Measurements from ENCODE around the gene CHAF1A.

CHAF1A gene, protein sequence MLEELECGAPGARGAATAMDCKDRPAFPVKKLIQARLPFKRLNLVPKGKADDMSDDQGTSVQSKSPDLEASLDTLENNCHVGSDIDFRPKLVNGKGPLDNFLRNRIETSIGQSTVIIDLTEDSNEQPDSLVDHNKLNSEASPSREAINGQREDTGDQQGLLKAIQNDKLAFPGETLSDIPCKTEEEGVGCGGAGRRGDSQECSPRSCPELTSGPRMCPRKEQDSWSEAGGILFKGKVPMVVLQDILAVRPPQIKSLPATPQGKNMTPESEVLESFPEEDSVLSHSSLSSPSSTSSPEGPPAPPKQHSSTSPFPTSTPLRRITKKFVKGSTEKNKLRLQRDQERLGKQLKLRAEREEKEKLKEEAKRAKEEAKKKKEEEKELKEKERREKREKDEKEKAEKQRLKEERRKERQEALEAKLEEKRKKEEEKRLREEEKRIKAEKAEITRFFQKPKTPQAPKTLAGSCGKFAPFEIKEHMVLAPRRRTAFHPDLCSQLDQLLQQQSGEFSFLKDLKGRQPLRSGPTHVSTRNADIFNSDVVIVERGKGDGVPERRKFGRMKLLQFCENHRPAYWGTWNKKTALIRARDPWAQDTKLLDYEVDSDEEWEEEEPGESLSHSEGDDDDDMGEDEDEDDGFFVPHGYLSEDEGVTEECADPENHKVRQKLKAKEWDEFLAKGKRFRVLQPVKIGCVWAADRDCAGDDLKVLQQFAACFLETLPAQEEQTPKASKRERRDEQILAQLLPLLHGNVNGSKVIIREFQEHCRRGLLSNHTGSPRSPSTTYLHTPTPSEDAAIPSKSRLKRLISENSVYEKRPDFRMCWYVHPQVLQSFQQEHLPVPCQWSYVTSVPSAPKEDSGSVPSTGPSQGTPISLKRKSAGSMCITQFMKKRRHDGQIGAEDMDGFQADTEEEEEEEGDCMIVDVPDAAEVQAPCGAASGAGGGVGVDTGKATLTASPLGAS

DNA sequence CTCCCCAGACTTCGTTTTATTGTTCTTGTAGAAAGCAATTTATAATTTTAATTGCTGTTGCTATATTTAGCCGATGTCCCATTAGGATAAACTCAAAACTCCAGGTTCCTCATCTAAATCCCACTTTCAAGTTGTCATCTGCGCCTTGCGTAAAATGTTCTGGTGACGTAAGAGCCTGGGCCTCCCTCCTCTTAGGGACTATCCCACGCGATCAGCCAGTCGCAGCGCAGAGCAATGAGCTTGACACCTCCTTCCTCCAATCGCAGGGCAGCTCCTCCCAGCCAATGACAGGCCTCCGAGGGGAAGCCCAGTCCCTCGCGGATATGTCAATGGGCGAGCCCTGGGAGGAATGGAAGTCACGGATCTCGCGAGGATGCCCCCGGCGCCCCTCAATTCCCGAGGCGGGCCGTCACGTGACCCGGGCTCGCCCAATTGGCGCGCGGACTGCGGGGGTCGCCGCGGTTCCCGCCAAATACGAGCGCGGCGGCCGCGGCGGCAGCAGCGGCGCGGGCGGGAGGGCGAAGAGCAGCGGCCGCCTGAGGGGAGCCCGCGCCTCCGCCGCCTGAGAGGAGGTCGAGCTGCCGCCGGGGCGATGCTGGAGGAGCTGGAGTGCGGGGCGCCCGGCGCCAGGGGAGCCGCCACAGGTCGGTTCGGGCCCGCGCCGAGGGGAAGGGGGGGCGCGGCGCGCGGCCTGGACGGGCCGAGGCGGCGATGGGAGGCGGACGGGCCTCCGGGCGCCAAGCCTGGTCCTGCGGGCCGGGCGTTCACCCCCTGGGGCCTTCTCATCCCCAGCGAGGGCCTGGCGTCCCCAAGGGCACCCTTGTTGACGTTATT is at the start of gene CHAF1A:
TSS of gene CHAF1A (plus strand) at position 470 of the 834 bp plus-strand sequence. CDS start at position 593, 123 bp downstream.
- peak; percentile 98 for DNase-seq (ENCODE audit: low read depth)

DNA sequence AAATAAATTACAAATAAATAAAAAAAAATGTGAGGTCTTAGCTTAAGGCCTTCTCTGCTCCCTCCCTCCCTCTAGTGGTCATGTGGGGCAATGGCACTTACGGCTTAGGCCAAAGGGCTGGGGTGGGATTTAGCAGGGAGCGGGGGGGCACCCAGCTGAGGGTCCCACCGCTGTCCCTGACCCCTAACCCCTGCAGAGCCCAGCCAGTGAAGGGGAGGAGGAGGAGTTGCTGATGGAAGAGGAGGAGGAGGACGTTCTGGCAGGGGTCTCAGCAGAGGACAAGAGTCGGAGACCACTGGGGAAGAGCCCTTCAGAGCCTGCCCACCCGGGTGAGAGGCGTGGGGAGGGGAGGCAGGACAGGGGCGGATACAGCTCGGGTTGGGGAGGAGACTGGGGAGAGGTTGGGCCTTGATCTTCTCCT is 49.7 kb upstream of the CHAF1A start:
- no peak for DNase-seq (ENCODE audit: low read depth)

DNA sequence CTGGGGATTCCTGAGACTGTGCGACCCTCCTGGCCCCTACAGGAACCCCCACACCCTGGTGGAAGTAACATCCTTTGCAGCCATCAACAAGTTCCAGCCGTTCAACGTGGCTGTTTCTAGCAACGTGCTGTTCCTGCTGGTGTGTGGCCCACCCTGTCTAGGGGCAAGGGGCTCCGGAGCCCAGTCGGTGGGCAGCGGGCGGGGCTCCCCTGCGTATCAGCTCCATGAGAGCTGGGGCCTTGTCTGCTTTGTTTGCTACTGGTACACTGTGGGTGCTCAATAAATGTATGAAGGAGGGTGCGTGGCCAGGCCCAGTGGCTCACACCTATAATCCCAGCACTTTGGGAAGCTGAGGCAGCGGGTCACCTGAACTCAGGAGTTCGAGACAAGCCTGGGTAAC is 48.2 kb upstream of the CHAF1A start:
- DNase-seq (ENCODE audit: low read depth), result no peak

DNA sequence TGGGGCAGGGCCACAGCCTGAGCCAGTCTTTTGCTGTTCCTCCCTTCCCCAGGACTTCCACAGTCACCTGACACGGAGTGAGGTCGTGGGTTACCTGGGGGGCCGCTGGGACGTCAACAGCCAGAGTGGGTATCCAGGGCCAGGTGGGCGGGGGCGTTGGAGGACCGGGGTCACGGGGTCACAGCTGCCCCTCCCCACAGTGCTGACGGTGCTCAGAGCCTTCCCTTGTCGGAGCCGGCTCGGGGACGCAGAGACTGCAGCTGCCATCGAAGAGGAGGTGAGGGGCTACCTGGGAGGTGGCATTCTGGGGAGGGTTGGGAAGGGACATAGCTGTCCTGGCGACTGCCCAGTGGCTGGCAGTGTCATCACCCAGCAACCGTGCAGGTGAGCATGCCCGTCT is 47.5 kb upstream of the CHAF1A start:
- no peak for DNase-seq (ENCODE audit: low read depth)

DNA sequence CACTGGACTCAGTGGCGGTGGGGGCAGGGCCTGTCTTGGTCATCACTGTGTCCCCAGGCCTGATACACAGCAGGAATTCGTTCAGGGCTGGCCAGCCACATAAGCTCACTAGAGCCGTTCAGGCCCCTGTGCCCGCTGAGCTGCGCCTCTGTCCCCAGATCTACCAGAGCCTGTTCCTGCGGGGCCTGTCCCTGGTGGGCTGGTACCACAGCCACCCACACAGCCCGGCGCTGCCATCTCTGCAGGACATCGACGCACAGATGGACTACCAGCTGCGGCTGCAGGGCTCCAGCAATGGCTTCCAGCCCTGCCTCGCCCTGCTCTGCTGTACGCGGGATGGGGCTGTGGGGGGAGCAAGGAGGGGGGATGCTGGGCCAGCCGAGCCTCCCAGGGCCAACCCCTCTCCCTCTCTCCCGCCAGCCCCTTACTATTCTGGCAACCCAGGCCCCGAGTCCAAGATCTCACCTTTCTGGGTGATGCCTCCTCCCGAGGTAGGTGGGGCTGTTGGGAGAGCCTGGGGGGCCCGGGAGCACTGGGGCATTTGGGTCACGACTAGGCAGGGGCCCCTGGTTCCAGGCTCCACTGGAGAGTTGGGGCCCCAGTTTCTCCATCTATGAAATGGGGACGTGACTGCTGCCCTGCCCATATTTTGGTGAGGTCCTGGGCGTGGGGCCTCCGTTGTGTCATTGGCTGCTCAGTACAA is 45.2 kb upstream of the CHAF1A start:
- DNase-seq (ENCODE audit: low read depth), result no peak

DNA sequence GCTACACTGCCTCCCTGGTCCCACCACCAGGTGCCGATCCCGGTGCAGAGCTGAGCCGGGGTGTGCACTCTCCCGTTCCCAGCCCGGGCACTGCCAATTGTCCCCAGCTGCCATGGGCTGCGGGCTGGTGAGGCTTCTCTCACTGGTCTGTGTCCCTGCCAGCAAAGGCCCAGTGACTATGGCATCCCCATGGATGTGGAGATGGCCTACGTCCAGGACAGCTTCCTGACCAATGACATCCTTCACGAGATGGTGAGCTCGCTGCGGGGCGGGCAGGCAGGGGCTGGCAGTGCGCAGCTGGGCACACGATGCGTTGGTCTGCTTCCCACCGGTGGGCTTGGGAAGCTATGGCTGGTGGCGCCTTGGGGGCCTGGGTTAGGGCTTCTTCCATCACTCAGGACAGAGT is 44.5 kb upstream of the CHAF1A start:
- no peak for DNase-seq (ENCODE audit: low read depth)

DNA sequence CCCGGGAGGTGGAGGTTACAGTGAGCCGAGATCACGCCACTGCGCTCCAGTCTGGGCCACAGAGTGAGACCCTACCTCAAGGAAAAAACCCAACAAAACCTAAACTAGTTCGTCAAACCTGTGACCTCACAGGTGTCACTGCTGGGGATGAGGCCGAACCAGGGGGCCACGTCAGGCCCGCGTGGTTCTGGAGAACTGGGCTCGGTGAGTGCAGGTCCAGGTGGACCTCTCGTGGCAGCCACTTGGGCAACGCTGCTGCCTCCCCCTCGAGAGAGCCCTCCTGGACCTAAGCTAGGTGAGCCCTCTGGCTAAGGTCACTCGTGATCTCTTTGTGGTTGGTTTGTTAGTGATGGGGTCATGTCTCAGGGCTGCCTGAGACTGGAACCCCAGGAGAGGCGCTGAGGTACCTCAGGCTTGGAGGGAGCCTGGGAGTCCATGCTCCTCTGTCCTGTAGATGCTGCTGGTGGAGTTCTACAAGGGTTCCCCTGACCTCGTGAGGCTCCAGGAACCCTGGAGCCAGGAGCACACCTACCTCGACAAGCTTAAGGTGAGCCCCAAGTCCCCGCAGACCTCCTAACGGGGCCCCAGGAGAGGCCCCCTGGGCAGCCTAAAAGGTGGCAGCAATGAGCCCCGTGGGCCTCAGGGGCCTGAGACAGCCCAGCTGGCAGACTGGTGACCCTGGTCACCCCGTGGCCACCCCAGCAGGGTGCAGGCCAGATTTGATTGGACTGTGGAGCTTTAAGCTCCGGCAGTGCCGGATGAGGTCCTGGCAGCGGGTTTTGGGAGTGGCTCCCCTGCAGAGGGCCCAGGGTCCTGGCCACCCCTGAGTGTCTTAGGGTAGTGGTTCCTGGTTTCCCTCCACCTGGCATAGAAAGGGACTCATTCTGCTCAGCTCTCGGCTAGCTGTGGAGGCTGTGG is 43.5 kb upstream of the CHAF1A start:
- no peak for DNase-seq (ENCODE audit: low read depth)

DNA sequence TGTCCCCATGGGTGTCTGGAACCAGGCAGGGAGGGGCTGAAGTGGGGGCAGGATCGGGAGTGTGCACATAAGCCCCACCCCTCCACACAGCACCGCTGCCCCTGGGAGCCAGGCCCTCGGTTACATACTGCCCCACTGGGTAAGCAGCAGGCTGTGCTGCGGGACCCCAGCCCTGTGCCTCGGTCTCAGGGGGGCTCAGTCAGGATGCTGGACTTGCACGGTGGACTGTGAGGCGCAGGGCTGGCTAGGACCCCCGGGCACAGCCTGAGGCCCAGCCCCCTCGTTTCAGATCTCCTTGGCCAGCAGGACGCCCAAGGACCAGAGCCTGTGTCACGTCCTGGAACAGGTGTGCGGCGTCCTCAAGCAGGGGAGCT is 42.8 kb upstream of the CHAF1A start:
- no peak for DNase-seq (ENCODE audit: low read depth)

DNA sequence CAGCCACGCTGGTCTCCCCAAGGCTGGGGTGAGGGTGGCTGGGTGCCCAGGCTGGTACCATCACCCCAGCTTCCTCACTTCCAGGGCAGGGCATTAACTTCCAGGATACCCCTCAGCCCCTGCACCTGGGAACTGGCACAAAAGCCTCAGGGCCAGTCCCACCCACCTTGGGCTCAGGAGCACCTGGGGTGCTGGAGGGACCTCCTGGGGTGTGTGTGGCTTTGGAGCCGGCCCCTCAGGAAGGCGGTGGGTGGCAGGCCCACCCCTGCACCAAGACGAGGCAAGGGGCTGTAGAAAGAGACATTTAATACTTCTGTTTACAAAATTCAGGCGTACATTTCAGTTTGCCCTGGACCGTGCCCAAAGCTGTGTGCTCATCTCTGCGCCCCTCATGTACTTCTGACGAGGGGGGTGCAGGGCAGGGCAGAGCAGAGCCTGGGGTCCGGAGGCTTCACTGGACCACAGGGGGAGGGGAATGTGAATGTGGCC is 42.3 kb upstream of the CHAF1A start:
- DNase-seq (ENCODE audit: low read depth), result no peak

DNA sequence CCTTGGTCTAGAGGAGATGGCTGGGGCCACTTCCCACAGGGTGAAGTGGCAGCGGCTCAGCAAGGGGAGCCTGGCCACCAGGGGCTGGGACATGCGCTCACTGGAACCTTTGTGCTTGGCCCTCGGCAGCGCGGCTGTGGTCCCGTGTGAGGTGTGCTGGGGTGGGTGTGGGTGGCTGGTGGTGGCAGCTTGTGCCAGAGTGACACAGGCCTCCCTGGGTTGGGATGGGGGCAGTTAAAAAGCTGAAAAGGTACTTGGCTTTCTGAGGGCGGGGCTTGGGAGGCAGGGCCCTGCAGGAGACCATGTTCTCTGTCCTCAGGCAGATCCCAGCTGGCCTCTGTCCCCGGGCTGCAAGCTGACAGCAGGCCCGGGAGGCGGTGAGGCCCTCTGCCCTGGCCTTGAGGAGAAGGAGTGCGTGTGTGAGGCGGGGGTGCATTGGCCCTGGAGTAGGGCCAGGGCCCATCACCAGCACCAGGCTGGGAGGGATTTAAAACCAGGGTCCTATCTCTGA is 41.7 kb upstream of the CHAF1A start:
- DNase-seq (ENCODE audit: low read depth), result no peak

DNA sequence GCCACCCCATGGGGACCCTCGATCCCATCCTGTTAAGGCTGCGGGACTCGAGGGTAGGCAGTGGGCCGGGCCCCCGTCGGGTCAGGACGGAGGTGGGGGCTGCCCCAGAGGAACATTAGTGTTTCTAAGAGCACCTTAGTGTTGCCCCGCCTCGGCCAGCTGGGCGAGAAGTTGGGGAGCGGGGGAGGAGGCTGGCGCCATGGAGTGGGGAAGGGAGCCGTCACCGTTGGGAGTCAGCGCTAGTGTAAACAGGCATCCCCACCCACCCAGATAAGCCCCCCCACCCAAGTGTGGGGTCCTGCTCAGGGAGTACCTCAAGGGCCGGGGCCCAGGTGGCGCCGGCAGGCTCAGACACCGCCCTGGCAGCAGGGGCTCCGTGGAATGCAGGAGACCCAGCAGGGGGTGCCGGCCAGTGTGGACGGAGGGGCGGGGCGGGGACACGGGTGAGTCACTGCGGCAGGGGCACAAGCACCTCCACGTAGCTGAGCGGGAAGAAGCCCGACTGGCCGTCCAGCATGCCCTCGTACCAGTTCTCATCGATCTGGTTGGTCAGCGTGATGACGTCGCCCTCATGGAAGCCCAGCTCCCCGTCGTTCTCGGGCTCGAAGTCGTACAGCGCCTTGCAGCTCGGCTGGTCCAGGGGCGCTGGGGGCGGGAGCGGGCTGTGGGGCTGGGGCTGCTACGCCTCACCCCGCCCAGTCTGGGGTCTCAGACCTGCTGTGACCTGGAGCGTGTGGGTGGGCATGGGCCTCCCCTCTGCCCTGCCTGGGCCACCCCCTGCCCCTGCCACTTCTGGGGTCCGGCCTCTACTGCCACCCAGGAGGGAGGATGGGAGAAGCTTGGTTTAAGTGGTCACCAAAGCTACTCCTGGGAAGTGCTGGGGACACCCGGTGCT is 41.0 kb upstream of the CHAF1A start:
- no peak for DNase-seq (ENCODE audit: low read depth)

DNA sequence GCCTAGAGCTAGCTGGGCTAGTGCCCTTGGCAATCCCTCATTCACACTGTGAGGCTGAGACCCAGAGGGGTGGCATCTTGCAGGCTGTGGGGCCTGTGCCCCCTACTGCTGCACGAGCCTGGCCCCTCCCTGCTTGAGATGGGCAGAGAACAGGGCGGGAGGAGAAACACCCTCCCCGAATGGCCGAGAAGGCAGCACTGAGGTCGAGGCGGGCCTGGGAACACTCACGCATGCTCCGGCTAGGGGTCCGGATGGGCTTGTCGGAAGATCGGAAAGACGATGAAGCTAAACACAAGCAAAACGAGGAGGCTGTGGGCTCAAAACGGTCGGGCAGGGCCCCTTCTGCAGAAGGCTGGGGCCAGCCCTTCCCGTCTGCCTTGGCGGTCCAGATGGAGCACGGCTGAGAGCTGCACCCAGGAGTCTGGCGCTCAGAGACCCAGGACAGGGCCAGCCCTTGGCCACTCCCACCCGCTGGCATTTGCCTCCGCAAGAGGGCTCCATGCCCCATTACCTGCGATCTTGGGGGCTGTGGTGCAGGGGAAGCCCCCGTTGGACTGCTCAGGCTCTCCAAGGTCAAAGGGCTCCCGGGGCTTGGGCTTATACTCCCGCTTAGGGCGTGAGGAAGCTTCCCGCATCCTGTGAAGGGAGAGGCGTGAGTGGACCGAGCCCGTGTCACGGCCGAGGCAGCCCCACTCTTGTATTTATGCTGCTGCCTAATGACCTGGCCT is 40.2 kb upstream of the CHAF1A start:
- no peak for DNase-seq (ENCODE audit: low read depth)

DNA sequence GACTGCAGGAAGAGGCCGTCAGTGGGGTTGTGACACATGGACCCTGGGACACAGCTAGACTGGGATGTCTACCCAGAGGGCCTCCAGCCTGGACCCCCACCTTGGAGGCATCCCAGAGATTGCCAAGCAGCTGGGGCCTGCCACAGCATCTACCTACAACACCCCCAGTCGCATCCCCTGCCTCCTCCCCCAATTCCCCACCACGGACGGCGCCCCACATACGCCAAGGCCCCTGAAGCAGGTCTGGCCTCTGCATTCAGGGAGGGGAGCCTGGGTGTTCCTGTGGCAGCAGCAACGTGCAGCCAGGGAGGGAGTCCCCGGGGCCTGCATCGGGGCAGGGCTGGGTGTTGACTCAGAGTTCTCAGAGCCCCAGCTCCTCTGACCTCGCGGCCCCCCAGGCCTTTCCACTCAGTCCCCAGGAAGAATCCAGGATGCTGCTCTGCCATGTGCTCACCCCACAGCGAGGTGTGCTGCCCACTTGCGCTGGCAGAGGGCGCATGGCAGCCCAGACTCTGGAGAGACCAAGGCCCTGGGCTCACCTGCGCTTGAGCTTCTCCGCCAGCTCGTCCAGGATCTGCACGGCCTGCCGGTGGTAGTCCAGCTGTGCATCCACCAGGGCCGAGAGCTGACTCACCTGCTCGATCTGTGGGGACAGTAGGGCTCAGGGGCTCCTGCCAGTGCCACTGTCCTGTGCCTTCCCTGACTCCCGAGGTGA is 39.5 kb upstream of the CHAF1A start:
- no peak for DNase-seq (ENCODE audit: low read depth)

DNA sequence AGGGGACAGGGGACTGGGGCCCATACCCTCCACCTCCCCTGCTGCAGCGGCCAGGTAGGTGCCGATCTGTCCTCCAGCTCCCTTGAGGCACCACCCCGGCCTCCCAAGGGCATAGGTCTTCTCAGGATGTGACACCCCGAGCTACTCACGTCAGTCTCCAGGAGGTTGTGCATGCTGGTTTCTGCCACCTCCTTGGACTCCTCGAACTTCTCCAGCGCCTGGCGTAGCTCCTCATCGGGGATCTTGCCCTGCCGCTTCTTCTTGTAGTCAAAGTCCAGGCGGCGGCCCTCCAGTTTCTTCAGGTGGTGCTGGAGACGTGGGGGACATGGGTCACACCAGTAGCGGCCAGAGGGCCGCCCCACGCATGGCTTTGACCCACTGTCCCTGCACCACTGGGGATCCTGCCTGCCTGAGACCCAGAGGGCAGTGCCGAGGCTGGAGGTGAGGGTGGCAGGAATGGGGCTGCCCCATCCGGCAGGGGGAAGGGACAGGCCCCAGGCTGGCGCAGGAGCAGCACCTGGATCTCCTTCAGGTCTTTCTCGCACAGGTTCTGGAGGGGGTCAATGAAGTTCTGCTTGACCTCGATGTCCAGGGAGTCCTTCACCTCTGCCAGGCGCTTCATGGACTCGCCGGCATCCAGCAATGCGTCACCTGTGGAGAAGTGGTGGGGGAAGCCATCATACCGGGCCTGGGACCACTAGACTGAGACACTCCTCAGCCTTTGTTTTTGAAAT is 38.7 kb upstream of the CHAF1A start:
- DNase-seq (ENCODE audit: low read depth), result no peak

DNA sequence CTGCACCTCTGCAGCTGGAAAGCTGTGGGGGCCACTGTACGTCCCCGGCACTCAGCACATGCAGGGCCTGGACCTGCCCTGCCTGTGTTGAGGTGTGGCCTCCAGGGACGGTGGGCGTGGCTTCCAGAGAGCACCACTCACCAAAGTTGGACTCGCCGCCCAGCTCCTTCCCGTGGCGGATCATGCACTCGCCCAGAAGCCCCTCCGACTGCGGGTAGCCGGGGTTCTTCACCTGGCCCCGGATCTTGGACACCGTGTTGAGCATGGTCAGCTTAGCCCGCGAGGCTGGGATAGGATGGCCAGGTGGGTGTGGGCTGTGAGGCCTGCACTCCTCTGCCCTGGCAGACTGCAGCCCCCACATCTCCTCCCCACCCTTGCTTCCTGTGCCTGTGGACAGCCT is 37.1 kb upstream of the CHAF1A start:
- DNase-seq (ENCODE audit: low read depth), result no peak

DNA sequence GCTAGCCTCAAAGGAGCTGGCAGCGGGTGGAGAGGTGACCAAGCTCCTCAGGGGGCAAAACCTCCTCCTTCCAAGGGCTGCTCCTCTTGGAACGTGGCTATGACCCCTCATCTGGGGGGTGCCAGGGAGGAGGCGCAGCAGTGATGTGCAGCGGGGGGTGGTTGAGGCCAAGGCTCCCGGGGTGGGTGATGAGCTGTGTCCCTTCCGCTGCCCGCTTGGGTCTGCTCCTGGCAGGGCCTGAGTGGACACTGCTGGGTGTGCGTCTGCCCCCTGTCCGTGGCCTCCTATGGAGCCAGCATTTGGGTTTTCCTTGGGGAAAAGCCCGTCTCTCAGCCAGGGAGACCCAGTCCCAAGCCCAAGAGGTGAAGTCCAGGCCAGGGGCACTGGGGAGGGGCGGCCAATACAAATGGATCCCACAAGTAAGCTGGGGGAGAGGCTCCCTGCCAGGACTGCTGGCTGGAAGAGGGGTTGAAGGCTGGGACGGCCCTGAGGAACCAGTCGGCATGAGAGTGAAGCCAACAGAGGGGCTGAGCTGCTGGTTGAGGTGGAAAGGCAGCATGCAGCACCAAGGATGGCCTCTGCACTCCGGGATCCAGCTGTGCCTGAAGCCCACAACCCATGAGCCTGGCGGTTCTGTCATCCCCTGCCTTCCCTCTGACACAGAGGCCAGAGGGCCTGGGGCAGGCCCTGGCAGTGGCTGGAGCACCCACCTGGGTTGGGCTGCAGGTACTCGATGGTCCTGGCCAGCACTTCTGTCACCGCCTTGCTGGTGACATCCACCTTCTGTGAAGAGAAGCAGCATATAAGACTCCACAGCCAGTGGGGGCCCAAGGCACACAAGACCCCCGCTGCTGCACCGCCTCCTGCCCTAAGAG is 36.4 kb upstream of the CHAF1A start:
- no peak for DNase-seq (ENCODE audit: low read depth)

All from HS-27A (cell line).